Measurements from ENCODE around the gene SCAF1. TPM values are rescaled to one million over a fixed set of nuclear protein-coding genes. Genes with fewer than 3 reads are reported as not detected.

The SCAF1 gene
- total and polyA plus RNA-seq, 9 donors, result 3.3 to 94.6 (median 61.3) TPM

DNA sequence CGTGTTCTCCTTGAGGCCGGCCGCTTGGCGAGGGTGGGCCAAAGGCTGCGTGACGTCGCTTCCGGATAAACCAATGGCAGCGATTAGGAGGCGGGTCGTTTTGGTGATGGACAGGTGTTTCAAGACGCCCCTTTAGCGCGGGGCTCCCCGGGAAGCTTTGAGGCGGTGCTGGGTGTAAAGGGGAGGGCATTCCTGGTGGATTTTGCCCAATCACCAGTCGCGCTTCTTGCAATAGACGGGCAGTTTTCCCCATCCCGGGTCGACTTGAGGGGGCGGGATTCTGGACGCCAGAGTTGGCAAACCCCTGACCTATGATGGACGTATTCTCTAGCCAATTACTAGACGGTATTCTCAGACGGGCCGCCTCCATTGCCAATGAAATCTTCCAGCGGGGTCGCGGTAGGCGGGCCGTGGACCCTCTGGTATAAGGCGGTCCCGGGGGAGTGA, 34.8 kb downstream of the SCAF1 start:
- Histone ChIP-seq H3K9me3 (no peaks in the 10 kb centered on the region), H3K4me1 (ENCODE audit: insufficient read depth) (peaks cover 6% of the 10 kb centered on the region), H3K4me3 (peak overlapping the region; percentile 63), H3K36me3 (no peaks in the 10 kb centered on the region), H3K27ac (peak overlapping the region; percentile 90 to 93), H3K27me3 (no peaks in the 10 kb centered on the region)
- 0% methylated on average over 34 of the region's 34 CpGs for WGBS, 3 donors
- no peak for TF ChIP-seq POLR2A (IDR thresholded peaks at IDR 0.05)
- TF ChIP-seq CTCF (IDR thresholded peaks at IDR 0.05), result no peak
- TF ChIP-seq EP300 (IDR thresholded peaks at IDR 0.05), result peak; percentile 21
- DNase-seq, result peak; percentile 100
- intact Hi-C loops (cut with DNase I), result loop anchor here in 3 of 4 donors (5.0 to 10.0 kb wide), 3 partner anchors 35 to 192 kb away; partner anchors contain the start of genes RPL13A (in 1 of the 3), RPS11 (in 1 of the 3), RRAS (in 1 of the 3) and SCAF1 (in 1 of the 3)

DNA sequence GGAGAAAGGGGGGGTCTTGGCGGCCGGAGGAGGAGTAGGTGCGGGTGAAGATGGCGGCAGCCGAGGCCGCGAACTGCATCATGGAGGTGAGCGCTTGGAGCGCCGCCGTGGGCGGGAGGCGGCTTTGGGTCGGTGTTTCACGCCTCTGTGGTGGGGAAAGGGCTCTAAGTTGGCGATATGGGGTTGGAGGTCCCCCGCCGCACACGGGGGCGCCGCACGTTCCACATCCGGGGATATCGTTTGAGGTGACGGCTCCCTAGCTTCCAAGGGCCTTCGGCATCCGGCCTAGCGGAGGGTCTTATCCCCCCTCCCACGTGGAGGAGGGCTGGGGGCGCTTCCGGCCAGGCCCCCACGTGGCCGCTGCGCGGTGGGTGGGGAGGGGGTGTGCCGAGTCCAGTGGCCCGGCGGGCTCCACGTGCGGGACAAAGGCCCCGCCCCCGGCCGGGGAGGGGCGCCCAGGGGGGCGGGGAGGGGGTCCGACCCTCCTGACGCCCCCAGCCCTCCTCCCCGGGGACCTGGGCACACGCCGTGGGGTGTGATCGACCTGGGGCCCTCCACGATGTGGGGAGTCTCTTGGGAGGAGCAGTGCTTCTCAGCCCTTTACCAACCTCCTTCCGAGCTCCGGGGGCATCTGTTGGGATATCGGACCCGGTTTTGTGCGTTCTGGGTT, 35.4 kb downstream of the SCAF1 start, which contains the start of gene PRMT1:
TSS of gene PRMT1 (plus strand) at position 41 of the 670 bp plus-strand sequence. CDS start at position 51, 10 bp downstream.
- H3K27me3 ChIP-seq, result no peaks in the 10 kb centered on the region
- H3K4me1 ChIP-seq (ENCODE audit: insufficient read depth), result peaks cover 6% of the 10 kb centered on the region
- peak within 1 kb of the TSS; percentile 90 to 93 for H3K27ac ChIP-seq
- peak; percentile 60 to 81 (median 77) for DNase-seq
- WGBS, 3 donors, result 0 to 1% (median 1%) methylated on average over 29 to 57 of the region's 57 CpGs
- H3K36me3 ChIP-seq, result no peaks in the 10 kb centered on the region
- H3K4me3 ChIP-seq, result peak within 1 kb of the TSS; percentile 63
- intact Hi-C loops (cut with DNase I), result loop anchor here in 3 of 4 donors (5.0 to 10.0 kb wide), 3 partner anchors 35 to 193 kb away; partner anchors contain the start of genes RPL13A (in 1 of the 3), RPS11 (in 1 of the 3), RRAS (in 1 of the 3) and SCAF1 (in 1 of the 3)
- TF ChIP-seq POLR2A (IDR thresholded peaks at IDR 0.05) (peak; percentile 87), EP300 (IDR thresholded peaks at IDR 0.05) (no peak), CTCF (IDR thresholded peaks at IDR 0.05) (no peak)
- H3K9me3 ChIP-seq, result no peaks in the 10 kb centered on the region

DNA sequence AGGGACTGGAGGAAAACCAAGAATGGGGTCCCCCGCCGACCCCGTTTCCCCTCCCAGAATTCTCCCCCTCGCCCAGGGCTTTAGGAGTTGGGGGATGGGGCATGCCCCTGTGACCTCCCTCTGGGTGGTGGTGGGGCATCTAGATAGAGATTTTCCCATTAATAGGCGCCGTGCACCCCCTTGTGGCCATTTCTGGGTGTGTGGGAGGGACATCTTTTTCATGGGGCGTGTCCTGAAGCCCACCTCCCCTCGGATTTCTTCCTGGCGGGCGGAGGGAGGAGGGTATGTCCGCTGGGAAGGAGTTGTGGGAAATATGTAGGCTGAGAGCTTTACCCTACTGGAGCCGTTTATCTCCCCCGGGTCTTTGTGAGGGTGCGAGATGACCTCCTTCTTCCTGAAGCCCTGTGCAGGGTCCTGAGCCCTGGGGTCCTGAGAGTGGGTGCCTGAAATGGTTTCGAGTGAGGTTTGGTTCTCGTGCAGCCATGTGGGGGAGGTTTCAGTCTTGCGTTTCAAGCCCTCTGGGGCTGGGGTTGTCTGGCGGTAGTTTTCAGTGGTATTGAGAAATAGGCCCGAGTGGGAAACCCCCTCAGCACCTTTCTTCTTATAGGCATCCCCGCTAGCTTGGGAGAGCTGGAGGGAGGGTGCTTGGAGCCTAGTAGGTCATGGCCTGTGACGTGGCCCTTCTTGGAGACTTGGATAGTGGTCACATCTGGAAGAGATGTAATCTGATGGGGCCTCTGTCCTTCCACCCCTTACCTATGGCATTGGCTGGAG, 36.1 kb downstream of the SCAF1 start:
- Histone ChIP-seq H3K4me1 (ENCODE audit: insufficient read depth) (peaks cover 6% of the 10 kb centered on the region), H3K27me3 (no peaks in the 10 kb centered on the region), H3K4me3 (peak overlapping the region; percentile 63), H3K27ac (peak overlapping the region; percentile 88 to 90), H3K9me3 (no peaks in the 10 kb centered on the region), H3K36me3 (no peaks in the 10 kb centered on the region)
- 1 to 3% (median 1%) methylated on average over 21 of the region's 21 CpGs for WGBS, 3 donors
- DNase-seq, result peak; percentile 66 to 84 (median 83)
- no peak for TF ChIP-seq POLR2A (IDR thresholded peaks at IDR 0.05)
- TF ChIP-seq EP300 (IDR thresholded peaks at IDR 0.05), result no peak
- peak in 1 of 3 donors; percentile 57 for TF ChIP-seq CTCF (IDR thresholded peaks at IDR 0.05)
- intact Hi-C loops (cut with DNase I), result loop anchor here in 3 of 4 donors (5.0 to 10.0 kb wide), 3 partner anchors 36 to 193 kb away; partner anchors contain the start of genes RPL13A (in 1 of the 3), RPS11 (in 1 of the 3), RRAS (in 1 of the 3) and SCAF1 (in 1 of the 3)
